ENCODE results near the gene OSTN.
"Not testable (repeated sequence)": the region's sequence is repeated elsewhere in the genome, so short reads cannot be mapped to it uniquely, and the experiment has no call there.

The OSTN gene

DNA sequence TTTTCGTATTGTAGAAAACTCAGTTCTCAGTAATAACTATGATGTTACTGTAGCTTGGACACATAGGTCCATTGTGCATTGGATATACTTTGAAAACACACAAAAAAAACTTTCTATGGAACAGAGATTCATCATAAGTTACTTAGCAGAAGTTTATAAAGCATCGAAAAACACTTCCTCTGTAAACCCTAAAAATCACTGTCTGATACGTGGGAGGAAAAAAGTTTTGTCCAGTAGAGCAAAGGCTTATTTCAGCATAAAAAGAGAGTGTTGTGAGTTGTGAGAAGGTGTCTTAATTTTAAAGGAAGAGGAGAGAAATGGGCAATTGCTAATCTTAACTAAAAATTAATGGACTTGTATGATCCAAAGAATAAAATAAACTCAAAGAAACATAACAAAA lies 64.8 kb downstream of the OSTN start:
- Mint-ChIP-seq H3K36me3 (ENCODE audit: low read depth) (no peaks in the 10 kb centered on the region), H3K4me1 (ENCODE audit: low read depth) (no peaks in the 10 kb centered on the region), H3K9me3 (no peaks in the 10 kb centered on the region), H3K27ac (no peak overlapping the region), H3K27me3 (ENCODE audit: low read depth) (no peaks in the 10 kb centered on the region), H3K4me3 (no peak overlapping the region)

DNA sequence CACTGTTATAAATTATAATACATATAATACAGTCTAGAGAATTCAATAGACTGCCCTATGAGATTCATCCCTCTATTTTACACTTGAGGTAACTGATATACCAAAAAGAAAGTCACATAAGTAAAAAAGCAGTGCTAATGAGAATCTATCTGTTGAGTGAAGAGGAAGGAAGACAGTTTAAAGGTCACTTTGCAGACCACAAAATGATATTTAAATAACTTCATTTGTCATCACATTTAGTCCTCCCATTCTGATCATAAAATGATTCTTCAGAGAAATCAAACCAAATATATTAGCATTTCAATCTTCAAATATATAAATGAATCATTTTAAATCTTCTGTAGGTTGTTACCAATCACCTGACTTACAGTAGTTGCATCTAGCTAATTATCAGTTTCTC lies 69.7 kb downstream of the OSTN start:
- Mint-ChIP-seq H3K36me3 (ENCODE audit: low read depth) (no peaks in the 10 kb centered on the region), H3K9me3 (peaks cover 10% of the 10 kb centered on the region), H3K4me3 (no peak overlapping the region), H3K27ac (no peak overlapping the region), H3K27me3 (ENCODE audit: low read depth) (no peaks in the 10 kb centered on the region), H3K4me1 (ENCODE audit: low read depth) (no peaks in the 10 kb centered on the region)

DNA sequence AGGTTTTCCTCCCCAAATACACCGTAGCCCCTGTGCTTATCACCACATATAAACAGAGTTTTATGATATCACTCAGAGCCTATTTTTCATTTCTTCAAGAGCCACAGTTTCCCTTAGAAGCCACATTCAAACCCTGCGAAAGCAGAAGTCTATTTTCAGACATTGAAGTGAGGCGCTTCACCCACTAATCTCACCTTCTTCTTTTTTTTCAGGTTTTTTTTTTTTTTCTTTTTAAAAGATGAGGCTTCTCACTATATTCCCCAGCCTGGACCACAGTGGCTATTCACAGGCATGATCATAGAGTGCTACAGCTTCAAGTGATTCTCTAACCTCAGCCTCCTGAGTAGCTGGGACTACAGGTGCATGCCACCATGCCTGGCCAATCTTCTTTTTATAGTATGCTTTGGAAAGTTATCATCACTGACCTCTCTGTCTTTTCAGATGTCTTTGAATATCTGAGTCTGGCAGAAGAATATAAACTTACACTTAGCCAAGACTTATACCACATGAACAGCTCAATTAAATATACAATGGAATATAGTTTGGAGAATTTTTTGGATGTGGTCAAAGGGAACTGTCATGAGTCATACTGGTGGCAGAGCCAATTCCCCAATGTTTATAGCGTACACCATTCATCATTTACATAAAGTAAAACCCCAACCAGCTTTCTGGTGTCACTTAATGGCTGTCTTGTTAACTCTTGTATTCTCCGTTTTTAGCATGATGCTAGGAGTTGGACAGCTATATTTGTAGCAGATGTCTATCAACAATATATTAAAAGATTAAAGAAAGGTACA lies 70.4 kb downstream of the OSTN start:
- H3K4me1 Mint-ChIP-seq (ENCODE audit: low read depth), result no peaks in the 10 kb centered on the region
- no peaks in the 10 kb centered on the region for H3K36me3 Mint-ChIP-seq (ENCODE audit: low read depth)
- H3K4me3 Mint-ChIP-seq, result no peak overlapping the region
- no peak overlapping the region for H3K27ac Mint-ChIP-seq
- peaks cover 10% of the 10 kb centered on the region for H3K9me3 Mint-ChIP-seq
- H3K27me3 Mint-ChIP-seq (ENCODE audit: low read depth), result no peaks in the 10 kb centered on the region

DNA sequence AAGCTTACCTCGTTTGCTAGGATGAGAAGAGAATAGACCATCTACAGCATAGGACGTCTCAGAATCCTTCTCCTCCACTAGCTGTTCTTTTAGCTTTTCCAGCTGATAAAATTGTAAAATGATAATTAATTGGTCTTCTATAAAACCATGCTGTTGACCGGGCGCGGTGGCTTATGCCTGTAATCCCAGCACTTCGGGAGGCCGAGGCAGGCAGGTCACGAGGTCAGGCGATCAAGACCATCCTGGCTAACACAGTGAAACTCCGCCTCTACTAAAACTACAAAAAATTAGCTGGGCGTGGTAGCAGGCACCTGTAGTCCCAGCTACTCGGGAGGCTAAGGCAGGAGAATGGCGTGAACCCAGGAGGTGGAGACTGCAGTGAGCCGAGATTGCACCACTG lies 76.2 kb downstream of the OSTN start:
- not testable (repeated sequence) for H3K36me3 Mint-ChIP-seq (ENCODE audit: low read depth); H3K27me3 Mint-ChIP-seq (ENCODE audit: low read depth); H3K9me3 Mint-ChIP-seq; H3K4me3 Mint-ChIP-seq; H3K4me1 Mint-ChIP-seq (ENCODE audit: low read depth); H3K27ac Mint-ChIP-seq

DNA sequence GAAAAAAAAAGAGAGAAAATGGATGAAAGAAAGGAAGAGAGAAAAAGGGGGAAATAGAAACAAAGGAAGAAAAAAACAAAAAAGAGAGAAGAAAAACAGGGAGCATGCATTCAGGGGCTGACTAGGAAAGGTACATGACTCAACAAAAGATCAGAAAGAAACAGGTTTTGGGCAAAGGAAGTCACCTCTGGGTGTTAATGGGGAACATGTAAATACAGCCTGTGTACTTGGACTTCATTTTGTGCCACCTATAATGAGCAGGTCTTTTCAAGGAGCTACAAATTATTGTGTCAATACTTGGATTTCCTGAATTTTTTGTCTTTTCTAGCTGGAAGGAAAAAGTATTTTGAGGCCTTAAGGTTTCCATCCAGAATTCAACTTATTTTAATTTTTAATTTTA lies 76.7 kb downstream of the OSTN start:
- no peaks in the 10 kb centered on the region for H3K36me3 Mint-ChIP-seq (ENCODE audit: low read depth)
- no peak overlapping the region for H3K4me3 Mint-ChIP-seq
- H3K27ac Mint-ChIP-seq, result no peak overlapping the region
- no peaks in the 10 kb centered on the region for H3K27me3 Mint-ChIP-seq (ENCODE audit: low read depth)
- H3K4me1 Mint-ChIP-seq (ENCODE audit: low read depth), result no peaks in the 10 kb centered on the region
- peaks cover 10% of the 10 kb centered on the region for H3K9me3 Mint-ChIP-seq

DNA sequence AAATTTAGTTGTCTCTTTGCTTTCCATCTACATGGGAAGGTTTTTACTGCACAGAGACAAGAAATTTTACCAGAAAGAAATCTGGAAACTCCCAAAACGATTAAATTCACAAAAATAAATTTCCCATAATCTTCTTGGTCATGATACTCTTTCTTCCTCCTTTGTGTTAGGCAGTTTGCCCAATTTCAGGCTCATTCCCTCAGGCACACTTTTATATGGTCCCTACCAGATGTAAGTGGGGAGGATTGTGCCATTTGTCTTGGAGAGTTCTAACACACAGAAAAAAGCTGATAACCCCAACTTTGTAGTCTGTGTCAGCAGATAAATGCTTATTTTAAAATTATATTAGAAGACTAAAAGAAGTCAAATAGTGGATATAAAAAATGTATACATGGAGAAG lies 81.1 kb downstream of the OSTN start:
- H3K27me3 Mint-ChIP-seq (ENCODE audit: low read depth), result no peaks in the 10 kb centered on the region
- no peaks in the 10 kb centered on the region for H3K9me3 Mint-ChIP-seq
- H3K4me3 Mint-ChIP-seq, result no peak overlapping the region
- no peaks in the 10 kb centered on the region for H3K36me3 Mint-ChIP-seq (ENCODE audit: low read depth)
- no peaks in the 10 kb centered on the region for H3K4me1 Mint-ChIP-seq (ENCODE audit: low read depth)
- H3K27ac Mint-ChIP-seq, result no peak overlapping the region

DNA sequence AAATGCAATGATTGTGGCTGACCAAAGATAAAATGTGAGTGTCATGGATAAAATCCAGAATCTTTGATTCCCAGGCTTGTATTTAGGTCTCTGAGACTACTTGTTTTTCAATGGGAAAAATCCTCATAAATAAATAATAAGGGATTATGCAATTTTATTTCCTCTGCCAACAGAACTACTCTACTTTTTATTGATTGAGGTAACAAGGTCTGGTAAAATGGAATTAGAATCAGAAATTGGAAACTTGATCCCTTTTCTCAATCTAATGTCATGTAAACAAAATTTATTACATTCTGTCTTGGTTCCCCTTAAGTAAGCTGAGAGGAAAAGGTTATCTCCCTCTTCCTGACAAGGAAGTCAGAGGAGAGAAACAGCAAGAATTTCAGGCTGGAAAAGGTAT lies 81.8 kb downstream of the OSTN start:
- Mint-ChIP-seq H3K27me3 (ENCODE audit: low read depth) (no peaks in the 10 kb centered on the region), H3K9me3 (no peaks in the 10 kb centered on the region), H3K4me3 (no peak overlapping the region), H3K4me1 (ENCODE audit: low read depth) (no peaks in the 10 kb centered on the region), H3K27ac (no peak overlapping the region), H3K36me3 (ENCODE audit: low read depth) (no peaks in the 10 kb centered on the region)

DNA sequence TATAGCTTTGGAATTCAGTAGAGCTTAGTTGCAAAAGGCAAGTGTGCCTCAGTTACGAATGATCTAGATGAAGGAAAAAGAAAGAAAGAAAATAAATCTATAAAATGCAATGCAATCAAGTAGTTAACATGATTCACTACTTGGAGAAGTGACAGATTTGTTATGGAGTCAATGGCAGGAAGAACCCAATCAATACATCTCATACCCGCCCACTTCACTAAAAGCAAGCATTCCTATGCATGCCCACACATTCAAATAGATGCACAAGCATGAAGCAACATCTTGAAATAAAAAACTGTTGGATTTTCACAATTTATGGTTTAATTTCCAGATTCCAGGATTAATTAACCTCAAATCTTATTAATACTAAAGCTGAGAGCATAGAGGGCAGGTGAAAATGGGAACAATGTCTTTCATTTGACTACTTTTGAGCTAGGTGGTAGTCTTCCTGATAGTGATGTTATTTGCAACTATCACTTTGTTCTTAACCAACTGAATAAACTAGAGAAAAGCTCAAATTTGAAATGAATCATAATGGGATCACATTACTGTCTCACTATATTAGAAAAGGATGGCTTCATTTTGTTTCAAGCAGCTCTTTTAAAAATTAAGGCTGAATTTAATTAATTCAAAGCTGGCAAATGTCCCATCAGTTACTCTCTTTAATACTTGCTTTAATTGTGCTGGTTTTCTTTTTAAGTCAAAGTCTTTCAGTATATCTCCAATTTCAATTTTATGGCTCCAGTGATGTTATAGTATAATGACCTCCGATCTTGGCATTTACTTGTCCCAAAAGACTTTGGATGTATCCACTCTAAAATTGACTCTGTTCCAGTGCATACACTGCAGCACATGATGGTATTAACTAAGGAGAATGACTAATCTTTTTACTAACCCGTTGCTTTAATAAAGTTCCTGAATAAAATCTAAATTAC lies 83.5 kb downstream of the OSTN start:
- Mint-ChIP-seq H3K27me3 (ENCODE audit: low read depth) (no peaks in the 10 kb centered on the region), H3K27ac (no peak overlapping the region), H3K9me3 (no peaks in the 10 kb centered on the region), H3K4me3 (no peak overlapping the region), H3K4me1 (ENCODE audit: low read depth) (no peaks in the 10 kb centered on the region), H3K36me3 (ENCODE audit: low read depth) (no peaks in the 10 kb centered on the region)

DNA sequence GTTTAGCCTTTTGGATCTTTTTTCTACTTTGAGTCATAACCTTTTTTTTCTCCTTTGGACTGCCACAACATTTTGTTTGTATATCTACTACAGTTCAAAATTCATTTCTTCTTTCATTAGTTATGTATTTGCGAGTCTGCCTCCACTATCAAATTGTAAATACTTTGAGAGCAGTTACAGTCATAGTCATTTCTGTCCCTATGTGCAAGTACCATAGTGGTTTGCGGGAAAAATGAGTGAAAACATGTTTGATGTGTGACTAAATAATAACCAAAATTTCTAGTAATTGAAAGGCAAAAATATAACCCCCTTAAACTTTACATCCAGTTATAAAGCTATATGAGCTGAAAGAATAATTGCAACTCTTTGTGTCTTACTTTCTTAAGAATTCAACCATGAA lies 84.4 kb downstream of the OSTN start:
- H3K4me1 Mint-ChIP-seq (ENCODE audit: low read depth), result no peaks in the 10 kb centered on the region

DNA sequence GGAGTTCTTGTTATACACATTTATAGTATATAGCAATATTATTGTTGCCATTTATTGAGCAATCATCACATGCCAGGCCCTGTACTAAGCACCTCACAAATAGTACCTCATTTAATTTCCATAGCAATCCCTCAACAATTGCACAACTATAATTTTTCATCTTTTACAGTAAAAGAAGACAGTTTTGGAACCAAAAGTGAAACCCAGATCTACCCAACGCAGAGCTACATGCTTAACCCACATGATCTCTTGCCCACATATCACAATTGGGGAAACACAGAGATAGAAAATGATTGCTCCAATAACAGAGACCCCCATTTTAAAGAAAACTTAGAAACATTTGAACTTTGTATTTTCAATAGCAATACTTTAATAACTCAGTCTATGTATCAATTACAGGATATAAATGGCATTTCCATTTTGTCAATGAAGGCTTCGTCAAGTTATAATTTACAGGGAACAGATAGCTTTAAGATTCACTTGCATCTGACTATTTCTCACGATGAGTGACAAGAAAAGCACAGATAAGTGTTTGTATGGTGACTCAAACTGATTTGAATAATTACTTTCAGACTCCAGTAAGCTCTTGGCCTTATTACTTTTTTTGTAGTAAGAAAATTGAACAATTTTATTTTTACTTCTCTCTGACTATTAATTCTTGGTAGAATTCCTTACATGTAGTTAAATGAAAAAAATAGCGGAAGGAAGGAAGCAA lies 91.4 kb downstream of the OSTN start:
- H3K36me3 Mint-ChIP-seq (ENCODE audit: low read depth), result no peaks in the 10 kb centered on the region
- no peaks in the 10 kb centered on the region for H3K27me3 Mint-ChIP-seq (ENCODE audit: low read depth)
- peak overlapping the region; percentile 11 for H3K4me3 Mint-ChIP-seq
- peak overlapping the region; percentile 8 for H3K27ac Mint-ChIP-seq
- H3K9me3 Mint-ChIP-seq, result no peaks in the 10 kb centered on the region
- H3K4me1 Mint-ChIP-seq (ENCODE audit: low read depth), result peaks cover 2% of the 10 kb centered on the region

More for the DNA sequence above, 84.4 kb downstream of the OSTN start:
- Mint-ChIP-seq H3K27me3 (ENCODE audit: low read depth) (no peaks in the 10 kb centered on the region), H3K27ac (no peak overlapping the region), H3K9me3 (no peaks in the 10 kb centered on the region), H3K36me3 (ENCODE audit: low read depth) (no peaks in the 10 kb centered on the region), H3K4me3 (no peak overlapping the region)

DNA sequence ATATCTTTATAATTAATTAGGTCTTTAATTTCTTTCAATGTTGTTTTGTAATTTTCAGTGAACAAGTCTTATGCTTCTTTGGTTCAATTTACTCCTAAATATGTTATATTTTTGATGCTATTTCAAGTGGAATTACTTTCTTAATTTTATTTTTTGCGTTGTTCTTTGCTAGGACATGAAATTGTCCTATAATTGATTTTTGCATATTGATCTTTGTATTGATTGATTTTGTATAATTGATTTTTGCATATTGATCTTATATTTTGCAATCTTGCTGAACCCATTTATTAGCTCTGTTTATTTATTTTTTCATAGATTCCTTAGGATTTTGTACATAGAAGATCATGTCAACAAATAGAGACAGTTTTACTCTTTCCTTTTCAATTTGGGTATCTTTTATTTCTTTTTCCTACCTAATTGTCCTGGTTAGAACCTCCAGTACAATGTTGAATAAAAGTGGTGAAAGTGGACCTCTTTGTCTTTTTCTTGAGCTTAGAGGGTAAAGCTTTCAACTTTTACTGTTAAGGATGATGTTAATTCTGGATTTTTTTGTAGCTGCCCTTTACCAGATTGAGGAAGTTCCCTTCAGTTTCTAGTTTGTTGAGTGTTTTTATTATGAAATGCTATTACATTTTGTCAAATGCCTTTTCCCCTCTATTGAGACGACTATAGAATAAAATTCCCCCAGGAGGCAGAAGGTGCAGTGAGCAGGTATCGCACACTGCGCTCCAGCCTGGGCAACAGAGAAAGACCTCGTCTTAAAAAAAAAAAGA lies 93.4 kb downstream of the OSTN start:
- peaks cover 2% of the 10 kb centered on the region for H3K4me1 Mint-ChIP-seq (ENCODE audit: low read depth)
- H3K36me3 Mint-ChIP-seq (ENCODE audit: low read depth), result no peaks in the 10 kb centered on the region
- H3K9me3 Mint-ChIP-seq, result no peaks in the 10 kb centered on the region
- no peak overlapping the region for H3K4me3 Mint-ChIP-seq
- H3K27me3 Mint-ChIP-seq (ENCODE audit: low read depth), result no peaks in the 10 kb centered on the region
- H3K27ac Mint-ChIP-seq, result no peak overlapping the region

DNA sequence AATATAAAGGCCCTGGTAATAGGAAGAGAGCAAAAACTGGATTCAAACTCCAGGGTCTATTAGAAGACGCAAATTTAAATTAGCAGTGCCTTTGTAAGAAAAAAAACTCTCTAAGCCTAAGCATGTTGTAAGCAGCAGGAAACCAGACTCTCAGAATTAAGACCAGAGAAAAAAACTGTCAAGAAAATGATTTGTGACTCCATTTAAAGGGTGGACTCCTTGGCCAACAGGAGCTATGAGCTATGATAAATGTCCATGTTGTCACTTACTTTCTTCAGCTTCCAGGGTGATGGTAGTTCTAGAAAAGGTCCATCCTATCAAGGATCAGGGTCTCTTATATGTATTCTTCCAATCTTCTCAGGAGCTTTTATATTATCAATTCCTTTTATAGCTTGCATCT lies 95.2 kb downstream of the OSTN start:
- Mint-ChIP-seq H3K9me3 (no peaks in the 10 kb centered on the region), H3K4me1 (ENCODE audit: low read depth) (peaks cover 2% of the 10 kb centered on the region), H3K27ac (no peak overlapping the region), H3K27me3 (ENCODE audit: low read depth) (no peaks in the 10 kb centered on the region), H3K4me3 (no peak overlapping the region), H3K36me3 (ENCODE audit: low read depth) (no peaks in the 10 kb centered on the region)

DNA sequence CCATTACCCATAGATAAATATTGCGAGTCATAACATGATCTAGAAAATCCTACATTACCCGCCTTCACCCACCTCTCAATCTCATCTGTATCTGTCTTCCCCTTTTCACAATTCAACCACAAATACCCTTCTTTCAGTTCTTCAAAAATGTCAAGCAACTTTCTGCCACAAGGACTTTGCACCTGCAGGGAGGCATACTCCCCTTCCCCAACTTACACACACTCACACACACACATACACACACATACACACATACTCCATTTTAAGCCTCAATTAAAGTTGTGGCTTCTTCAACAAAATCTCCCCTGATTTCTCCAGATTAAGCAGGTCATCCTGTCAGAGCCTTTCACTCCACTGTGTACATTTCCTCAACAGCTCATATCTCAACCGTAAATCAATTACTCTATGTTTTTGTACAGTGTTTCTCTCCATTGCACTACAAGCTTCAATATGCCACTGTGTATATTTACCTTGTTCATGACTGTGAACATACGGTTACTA lies 97.0 kb downstream of the OSTN start:
- H3K4me3 Mint-ChIP-seq, result no peak overlapping the region
- H3K27ac Mint-ChIP-seq, result no peak overlapping the region
- no peaks in the 10 kb centered on the region for H3K36me3 Mint-ChIP-seq (ENCODE audit: low read depth)
- no peaks in the 10 kb centered on the region for H3K27me3 Mint-ChIP-seq (ENCODE audit: low read depth)
- no peaks in the 10 kb centered on the region for H3K4me1 Mint-ChIP-seq (ENCODE audit: low read depth)
- no peaks in the 10 kb centered on the region for H3K9me3 Mint-ChIP-seq

DNA sequence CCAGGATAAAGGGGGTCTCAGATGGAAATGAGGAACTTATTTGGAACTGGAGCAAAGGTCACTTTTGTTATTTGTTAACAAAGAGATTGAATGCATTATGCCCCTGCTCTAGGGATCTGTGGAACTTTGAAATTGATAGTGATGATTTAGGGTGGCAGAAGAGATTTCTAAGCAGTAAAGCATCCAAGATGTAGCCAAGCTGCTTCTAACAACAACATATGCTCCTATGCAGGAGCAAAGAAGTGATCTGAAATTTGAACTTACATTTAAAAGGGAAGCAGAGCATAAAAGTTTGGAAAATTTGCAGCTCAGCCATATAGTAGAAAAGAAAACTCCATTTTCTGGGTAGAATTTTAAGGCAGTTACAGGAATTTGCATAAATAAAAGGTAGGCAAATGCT lies 99.8 kb downstream of the OSTN start:
- H3K9me3 Mint-ChIP-seq, result no peaks in the 10 kb centered on the region
- no peaks in the 10 kb centered on the region for H3K27me3 Mint-ChIP-seq (ENCODE audit: low read depth)
- H3K4me3 Mint-ChIP-seq, result no peak overlapping the region
- no peak overlapping the region for H3K27ac Mint-ChIP-seq
- H3K36me3 Mint-ChIP-seq (ENCODE audit: low read depth), result no peaks in the 10 kb centered on the region
- H3K4me1 Mint-ChIP-seq (ENCODE audit: low read depth), result no peaks in the 10 kb centered on the region
